Fibroblast of pulmonary artery (primary cell): ENCODE measurements around the gene MANEA.
A peak's percentile ranks its signal among the peaks of the same experiment; 100 is the strongest.
"Not testable (repeated sequence)": the region's sequence is repeated elsewhere in the genome, so short reads cannot be mapped to it uniquely, and the experiment has no call there.

Experiments used
- DNase-seq: peaks from one replicate; pipeline ENCODE4 v3.0.0-alpha.2; 2010; ENCODE audit warnings: low read depth
- H3K4me3 ChIP-seq: replicated peaks from 2 replicates; pipeline ENCODE4 v1.5.1; 2011; ENCODE audit warnings: low read depth, mild to moderate bottlenecking, control low read depth, low read length, moderate library complexity
- CTCF ChIP-seq: IDR thresholded peaks from 2 replicates; pipeline ENCODE4 v1.5.1; 2011; ENCODE audit warnings: mild to moderate bottlenecking, control low read depth, low read length, inconsistent platforms; ENCODE audit errors: missing control alignments

MANEA gene

GRCh38 chr6:95569560-95569959, 7.8 kb upstream of the MANEA start:
- no peak overlapping the region for H3K4me3 ChIP-seq
- TF ChIP-seq CTCF = no peak
- DNase-seq = no peak

GRCh38 chr6:95572098-95572497, 5.2 kb upstream of the MANEA start:
- no peak for DNase-seq
- H3K4me3 ChIP-seq = no peak overlapping the region
- TF ChIP-seq CTCF = no peak

- peak overlapping the region; percentile 87 for H3K4me3 ChIP-seq
- DNase-seq = peak; percentile 77
- no peak for TF ChIP-seq CTCF
Measured at GRCh38 chr6:95574811-95575210, 2.5 kb upstream of the MANEA start.

- H3K4me3 ChIP-seq = peak overlapping the region; percentile 87
- DNase-seq = peak; percentile 27
- no peak for TF ChIP-seq CTCF
Measured at GRCh38 chr6:95576218-95576997, 927 bp upstream of the MANEA start.

GRCh38 chr6:95576998-95577303, 384 bp upstream of the MANEA start:
- no peak for DNase-seq

GRCh38 chr6:95578106-95578410, 723 bp downstream of the MANEA start:
- peak; percentile 12 for DNase-seq
- TF ChIP-seq CTCF = no peak

More at GRCh38 chr6:95576998-95577303, 384 bp upstream of the MANEA start:
- peak overlapping the region; percentile 87 for H3K4me3 ChIP-seq
- no peak for TF ChIP-seq CTCF

GRCh38 chr6:95581073-95581472, 3.7 kb downstream of the MANEA start:
- H3K4me3 ChIP-seq = no peak overlapping the region
- no peak for TF ChIP-seq CTCF
- no peak for DNase-seq

More at GRCh38 chr6:95578106-95578410, 723 bp downstream of the MANEA start:
- H3K4me3 ChIP-seq = peak overlapping the region; percentile 87

GRCh38 chr6:95584226-95584625, 6.9 kb downstream of the MANEA start:
- H3K4me3 ChIP-seq, DNase-seq: not testable (repeated sequence)
